Muscle layer of colon (tissue), 2 donors: ENCODE measurements around the gene PREP.
"Not testable (repeated sequence)": the region's sequence is repeated elsewhere in the genome, so short reads cannot be mapped to it uniquely, and the experiment has no call there.

Experiments used
- H3K27ac ChIP-seq: one replicate; pipeline ENCODE4 v1.7.0; 2013; ENCODE audit warnings: low read depth, mild to moderate bottlenecking, low read length, moderate library complexity
- H3K27me3 ChIP-seq, 2 donors: one replicate each; pipeline ENCODE4 v1.7.0; 2013; ENCODE audit warnings: low read length in 2 of 2, mild to moderate bottlenecking in 2 of 2; ENCODE audit not compliant: insufficient read depth in 2 of 2, control insufficient read depth in 1 of 2
- H3K36me3 ChIP-seq: one replicate; pipeline ENCODE4 v1.7.0; 2013; ENCODE audit warnings: mild to moderate bottlenecking, low read length; ENCODE audit not compliant: insufficient read depth
- H3K4me1 ChIP-seq: one replicate; pipeline ENCODE4 v1.7.0; 2013; ENCODE audit warnings: mild to moderate bottlenecking, low read length; ENCODE audit not compliant: insufficient read depth
- H3K4me3 ChIP-seq, 2 donors: one replicate each; pipeline ENCODE4 v1.7.0; 2013; ENCODE audit warnings: low read length in 2 of 2, low read depth in 1 of 2, mild to moderate bottlenecking in 1 of 2, moderate library complexity in 1 of 2
- H3K9ac ChIP-seq: one replicate; pipeline ENCODE4 v1.7.0; 2013; ENCODE audit warnings: low read length
- H3K9me3 ChIP-seq: one replicate; pipeline ENCODE4 v1.7.0; 2013; ENCODE audit warnings: mild to moderate bottlenecking, low read length
- donor health status: abdominal sarcoma.
- donor health status: Adenocarcinoma of cecum.

PREP gene

GRCh38 chr6:105369145-105369544, 33.7 kb downstream of the PREP start:
- Histone ChIP-seq H3K4me3 (no peak overlapping the region), H3K9ac (no peak overlapping the region), H3K36me3 (peaks cover 18% of the 10 kb centered on the region), H3K27me3 (no peaks in the 10 kb centered on the region), H3K9me3 (no peaks in the 10 kb centered on the region), H3K4me1 (no peaks in the 10 kb centered on the region), H3K27ac (no peak overlapping the region)

- Histone ChIP-seq H3K27me3 (no peaks in the 10 kb centered on the region), H3K4me3 (no peak overlapping the region), H3K9ac (no peak overlapping the region), H3K36me3 (peaks cover 17% of the 10 kb centered on the region), H3K4me1 (no peaks in the 10 kb centered on the region), H3K9me3 (no peaks in the 10 kb centered on the region), H3K27ac (no peak overlapping the region)
These were observed 38.6 kb downstream of the PREP start for GRCh38 chr6:105364243-105364642.

GRCh38 chr6:105363100-105363754, 39.7 kb downstream of the PREP start:
- Histone ChIP-seq H3K9ac (no peak overlapping the region), H3K36me3 (peaks cover 17% of the 10 kb centered on the region), H3K4me1 (no peaks in the 10 kb centered on the region), H3K27me3 (no peaks in the 10 kb centered on the region), H3K27ac (no peak overlapping the region), H3K4me3 (no peak overlapping the region), H3K9me3 (no peaks in the 10 kb centered on the region)

- H3K27ac ChIP-seq = no peak overlapping the region
- no peaks in the 10 kb centered on the region for H3K4me1 ChIP-seq
- H3K9ac ChIP-seq = no peak overlapping the region
- no peaks in the 10 kb centered on the region for H3K27me3 ChIP-seq
- H3K36me3 ChIP-seq = peaks cover 16% of the 10 kb centered on the region
- H3K9me3 ChIP-seq = no peaks in the 10 kb centered on the region
- H3K4me3 ChIP-seq = no peak overlapping the region
These were observed 43.2 kb downstream of the PREP start for GRCh38 chr6:105359419-105360370.

GRCh38 chr6:105357165-105357564, 45.7 kb downstream of the PREP start:
- H3K27me3 ChIP-seq = no peaks in the 10 kb centered on the region
- H3K27ac ChIP-seq = no peak overlapping the region
- H3K4me1 ChIP-seq = no peaks in the 10 kb centered on the region
- H3K9ac ChIP-seq = no peak overlapping the region
- no peak overlapping the region for H3K4me3 ChIP-seq
- peaks cover 7% of the 10 kb centered on the region for H3K36me3 ChIP-seq
- H3K9me3 ChIP-seq = no peaks in the 10 kb centered on the region

- Histone ChIP-seq H3K9me3 (no peaks in the 10 kb centered on the region), H3K9ac (no peak overlapping the region), H3K27me3 (no peaks in the 10 kb centered on the region), H3K4me1 (no peaks in the 10 kb centered on the region), H3K4me3 (no peak overlapping the region), H3K36me3 (peaks cover under 1% of the 10 kb centered on the region), H3K27ac (no peak overlapping the region)
These were observed 50.8 kb downstream of the PREP start for GRCh38 chr6:105352037-105352617.

- no peaks in the 10 kb centered on the region for H3K9me3 ChIP-seq
- H3K4me3 ChIP-seq = no peak overlapping the region
- H3K27me3 ChIP-seq = no peaks in the 10 kb centered on the region
- no peaks in the 10 kb centered on the region for H3K4me1 ChIP-seq
- H3K27ac ChIP-seq = no peak overlapping the region
- no peaks in the 10 kb centered on the region for H3K36me3 ChIP-seq
- H3K9ac ChIP-seq = no peak overlapping the region
These were observed 54.0 kb downstream of the PREP start for GRCh38 chr6:105348897-105349296.

GRCh38 chr6:105346052-105346451, 56.8 kb downstream of the PREP start:
- H3K27me3 ChIP-seq = no peaks in the 10 kb centered on the region
- H3K4me3 ChIP-seq = no peak overlapping the region
- H3K27ac ChIP-seq = no peak overlapping the region
- H3K9ac ChIP-seq = no peak overlapping the region
- no peaks in the 10 kb centered on the region for H3K9me3 ChIP-seq
- no peaks in the 10 kb centered on the region for H3K36me3 ChIP-seq
- H3K4me1 ChIP-seq = no peaks in the 10 kb centered on the region

- Histone ChIP-seq H3K27me3 (no peaks in the 10 kb centered on the region), H3K27ac (no peak overlapping the region), H3K9ac (no peak overlapping the region), H3K4me3 (no peak overlapping the region), H3K4me1 (no peaks in the 10 kb centered on the region), H3K9me3 (no peaks in the 10 kb centered on the region), H3K36me3 (no peaks in the 10 kb centered on the region)
These were observed 57.4 kb downstream of the PREP start for GRCh38 chr6:105345506-105345905.

- no peak overlapping the region for H3K9ac ChIP-seq
- no peaks in the 10 kb centered on the region for H3K36me3 ChIP-seq
- no peaks in the 10 kb centered on the region for H3K4me1 ChIP-seq
- H3K27me3 ChIP-seq = no peaks in the 10 kb centered on the region
- H3K9me3 ChIP-seq = no peaks in the 10 kb centered on the region
- H3K4me3 ChIP-seq = no peak overlapping the region
- no peak overlapping the region for H3K27ac ChIP-seq
These were observed 58.0 kb downstream of the PREP start for GRCh38 chr6:105344881-105345370.

GRCh38 chr6:105338350-105338983, 64.4 kb downstream of the PREP start:
- not testable (repeated sequence) for H3K4me3 ChIP-seq, H3K27me3 ChIP-seq, H3K36me3 ChIP-seq, H3K9ac ChIP-seq, H3K9me3 ChIP-seq, H3K4me1 ChIP-seq, H3K27ac ChIP-seq
